HPDE6-E6E7 (cell line): ENCODE results near the gene SCLT1.

Experiments used
- DNase-seq: peaks from one replicate; pipeline ENCODE4 v3.0.0; 2011; ENCODE audit warnings: missing footprints; ENCODE audit errors: extremely low spot score

The SCLT1 gene

DNA sequence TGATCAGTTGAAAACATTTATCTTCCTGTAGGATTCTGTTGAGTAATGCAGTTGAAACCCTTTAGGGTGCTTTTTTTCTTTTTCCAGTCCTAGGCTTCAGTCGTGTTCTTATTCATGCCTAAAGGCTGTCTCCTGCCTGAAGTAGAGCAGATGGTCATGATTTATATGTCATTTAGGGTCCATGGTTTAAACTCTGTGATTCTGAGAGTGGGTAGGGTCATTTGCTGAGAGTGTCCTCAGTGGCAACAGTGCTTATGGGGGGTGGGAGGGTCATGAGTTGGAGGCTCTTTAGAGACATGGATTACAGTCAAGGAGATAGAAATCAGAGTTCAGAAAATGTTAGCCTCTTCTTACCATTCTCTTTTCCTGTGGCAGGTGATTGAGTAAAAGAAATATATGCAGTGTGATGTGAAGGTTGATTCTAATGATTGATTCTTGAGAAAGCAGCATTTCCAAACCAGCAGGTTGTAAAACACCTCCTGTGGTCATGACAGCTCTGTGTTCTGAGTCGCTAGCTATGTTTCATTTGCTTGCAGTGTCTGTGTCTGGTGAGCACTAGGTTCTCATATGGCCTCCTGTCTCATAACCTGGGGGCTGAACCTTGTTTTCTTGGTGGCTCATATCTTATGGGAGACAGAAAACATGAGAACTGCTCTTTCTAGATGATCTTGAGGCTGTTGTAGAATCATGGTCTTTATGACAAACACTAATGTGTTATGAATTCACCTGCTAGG lies 223.4 kb downstream of the SCLT1 start:
- DNase-seq, result no peak

DNA sequence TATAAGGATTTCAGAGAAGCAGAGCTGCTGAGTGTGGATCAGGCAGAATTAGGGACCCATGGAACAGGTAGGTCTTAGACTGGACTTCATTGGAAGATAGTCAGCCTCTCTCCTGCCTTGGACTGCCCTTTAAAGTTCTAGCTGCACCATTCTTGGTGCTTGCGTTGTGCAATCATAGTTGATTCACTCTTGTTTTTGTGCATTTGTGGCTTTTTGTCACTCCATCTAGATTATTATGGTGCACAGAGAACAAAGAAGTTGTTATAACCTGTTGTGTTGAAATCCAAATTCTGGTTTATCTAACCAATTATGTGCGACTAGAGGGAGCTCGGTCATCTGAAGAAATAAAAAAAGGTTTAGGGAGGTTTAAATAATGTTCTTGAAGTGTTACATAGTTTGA lies 224.6 kb downstream of the SCLT1 start:
- no peak for DNase-seq

DNA sequence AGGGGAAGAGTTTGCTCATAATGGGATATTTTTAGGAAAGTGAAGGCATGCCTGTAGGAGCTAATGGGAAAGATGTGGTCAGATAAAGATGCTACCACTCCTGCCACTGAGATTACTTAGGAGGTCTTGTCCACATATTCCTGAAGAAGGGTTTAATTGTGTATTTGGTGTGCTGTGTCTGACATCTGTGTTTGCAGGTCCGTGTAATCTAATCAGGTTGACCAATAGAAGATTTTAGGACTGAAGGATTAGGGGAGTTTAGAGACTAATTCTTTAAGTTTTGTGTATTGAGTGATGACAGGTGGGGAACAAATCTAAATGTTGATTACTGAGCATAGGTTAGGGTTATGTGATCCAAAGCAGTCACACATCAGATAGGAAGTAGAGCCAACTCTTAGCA lies 226.6 kb downstream of the SCLT1 start:
- no peak for DNase-seq

DNA sequence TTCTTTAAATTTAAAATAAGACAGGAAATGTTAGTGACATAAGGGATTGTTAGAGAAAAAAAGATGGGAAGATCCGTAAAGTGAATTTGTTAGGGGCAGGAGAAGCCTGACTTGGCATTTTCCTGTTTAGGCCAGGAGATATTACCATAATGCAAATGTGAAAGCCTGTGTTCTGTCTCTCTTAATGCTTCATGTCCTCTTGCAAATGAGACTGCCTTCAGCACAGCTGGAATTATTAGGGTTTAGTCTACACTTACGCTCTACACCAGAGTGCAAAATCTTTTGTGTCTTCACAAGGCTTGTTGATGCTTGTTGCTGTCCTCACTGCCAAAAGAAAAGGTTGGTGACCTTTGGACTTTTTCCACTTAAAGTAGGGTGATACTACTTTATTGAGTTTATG lies 227.1 kb downstream of the SCLT1 start:
- DNase-seq, result no peak

GRCh38 chr4:128865132-128865531 lies 228.2 kb downstream of the SCLT1 start:
- no peak for DNase-seq

- DNase-seq, result peak; percentile 29
These were observed 229.8 kb downstream of the SCLT1 start for GRCh38 chr4:128863312-128864075.

- DNase-seq, result no peak
These were observed 230.6 kb downstream of the SCLT1 start for GRCh38 chr4:128862608-128863311.

GRCh38 chr4:128861856-128862518 lies 231.4 kb downstream of the SCLT1 start:
- DNase-seq, result no peak

GRCh38 chr4:128859887-128860677 lies 233.3 kb downstream of the SCLT1 start:
- DNase-seq, result no peak

DNA sequence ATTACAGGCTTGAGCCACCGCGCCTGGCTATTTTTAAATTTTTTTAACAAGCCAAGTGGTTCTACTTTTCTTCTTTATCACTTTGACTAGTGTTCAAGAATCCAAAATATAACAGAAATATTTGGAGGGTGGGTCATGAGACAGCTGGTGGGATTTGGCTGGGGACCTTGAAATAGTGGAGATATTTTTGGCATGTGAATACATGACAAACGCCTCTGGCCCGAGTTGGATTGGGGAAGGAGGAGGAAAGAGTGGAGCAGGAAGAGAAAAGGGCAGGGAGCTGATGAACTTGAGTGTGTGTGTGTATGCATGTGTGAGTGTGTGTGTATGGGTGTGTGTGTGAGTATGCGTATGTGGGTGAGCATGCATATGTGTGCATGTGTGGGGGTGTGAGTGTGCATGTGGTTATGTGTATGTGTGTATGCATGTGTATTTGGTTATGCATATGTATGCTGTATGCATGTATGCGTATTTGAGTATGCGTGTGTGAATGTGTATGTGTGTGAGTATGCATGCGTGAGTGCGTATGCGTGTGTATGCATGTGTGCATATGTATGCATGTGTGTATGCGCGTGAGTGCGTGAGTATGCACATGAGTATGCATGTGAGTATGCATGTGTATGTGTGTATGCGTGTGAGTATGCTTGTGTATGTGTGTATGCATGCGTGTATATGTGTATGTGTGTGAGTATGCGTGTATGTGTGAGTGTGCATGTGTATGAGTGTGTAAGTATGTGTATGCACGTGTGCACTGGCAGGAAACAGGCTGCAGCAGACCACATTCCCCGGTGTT lies 234.3 kb downstream of the SCLT1 start:
- no peak for DNase-seq

- DNase-seq, result no peak
These were observed 237.1 kb downstream of the SCLT1 start for GRCh38 chr4:128856246-128856645.

DNA sequence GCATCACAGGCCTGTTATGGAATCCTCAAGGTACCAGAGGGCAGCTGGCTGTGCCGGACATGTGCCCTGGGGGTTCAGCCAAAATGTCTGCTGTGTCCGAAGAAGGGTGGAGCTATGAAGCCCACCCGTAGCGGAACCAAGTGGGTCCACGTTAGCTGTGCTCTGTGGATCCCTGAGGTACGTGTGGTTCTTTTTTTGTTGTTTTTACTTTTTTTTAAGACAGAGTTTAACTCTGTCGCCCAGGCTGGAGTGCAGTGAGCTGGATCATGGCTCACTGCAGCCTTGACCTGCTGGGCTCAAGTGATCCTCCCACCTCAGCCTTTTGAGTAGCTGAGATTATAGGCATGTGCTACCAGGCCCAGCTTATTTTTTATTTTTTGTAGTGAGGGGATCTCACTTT lies 237.7 kb downstream of the SCLT1 start:
- no peak for DNase-seq

DNA sequence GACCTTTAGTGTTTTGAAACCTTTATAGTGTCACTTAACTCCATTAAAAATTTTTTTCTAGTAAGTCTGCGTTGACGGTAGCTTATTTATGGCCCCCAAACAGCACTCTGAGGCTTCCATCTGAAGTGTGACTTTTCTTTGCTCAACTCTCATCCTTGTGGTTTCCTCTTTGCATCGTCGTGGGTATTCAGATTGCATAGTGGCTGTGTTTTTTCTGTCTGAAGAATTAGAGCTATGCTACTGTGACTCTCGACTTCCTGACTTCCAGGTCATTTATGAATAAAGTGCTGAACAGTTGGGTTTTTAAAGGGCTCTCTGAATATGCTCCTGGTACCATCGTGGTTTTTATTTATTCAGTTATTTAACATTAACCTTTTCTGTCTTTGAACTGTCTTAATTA lies 238.9 kb downstream of the SCLT1 start:
- DNase-seq, result no peak

DNA sequence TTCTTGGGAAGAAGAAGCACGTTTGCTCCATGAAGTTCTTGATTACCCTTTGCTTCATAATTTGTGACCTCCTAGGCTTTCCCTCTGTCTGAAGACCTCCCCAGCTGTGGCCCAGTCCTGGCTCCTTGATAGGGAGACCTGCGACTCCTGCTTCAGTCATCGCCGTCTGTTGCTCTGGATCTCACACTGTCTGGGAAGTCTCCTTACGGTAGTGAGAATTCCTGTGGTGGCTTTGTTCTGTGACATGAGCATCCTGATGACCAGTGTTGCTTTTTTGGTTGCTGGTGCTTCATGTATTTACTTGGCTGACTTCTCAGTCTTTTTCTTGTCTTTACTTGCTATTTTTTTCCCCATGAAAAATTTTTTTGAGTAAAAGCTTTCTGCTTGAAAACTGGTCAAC lies 239.6 kb downstream of the SCLT1 start:
- no peak for DNase-seq

DNA sequence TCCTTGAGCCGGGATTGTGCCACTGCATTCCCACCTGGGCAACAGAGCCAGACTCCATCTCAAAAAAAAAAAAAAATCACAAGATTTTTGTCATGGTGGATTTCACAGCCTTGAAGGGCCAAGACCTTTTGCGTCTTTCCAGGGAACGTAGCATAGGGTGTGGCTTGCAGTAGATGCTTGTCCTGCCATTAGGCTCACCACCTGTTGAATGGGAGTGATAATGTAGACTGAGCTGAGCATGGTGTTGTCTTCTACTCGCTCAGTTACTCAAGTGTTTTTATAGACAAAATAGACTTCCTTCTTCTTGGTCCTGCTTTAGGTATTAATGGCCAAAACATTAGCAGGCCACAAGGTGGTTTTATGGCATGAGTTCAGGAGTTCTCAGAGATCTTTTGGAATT lies 243.1 kb downstream of the SCLT1 start:
- no peak for DNase-seq

DNA sequence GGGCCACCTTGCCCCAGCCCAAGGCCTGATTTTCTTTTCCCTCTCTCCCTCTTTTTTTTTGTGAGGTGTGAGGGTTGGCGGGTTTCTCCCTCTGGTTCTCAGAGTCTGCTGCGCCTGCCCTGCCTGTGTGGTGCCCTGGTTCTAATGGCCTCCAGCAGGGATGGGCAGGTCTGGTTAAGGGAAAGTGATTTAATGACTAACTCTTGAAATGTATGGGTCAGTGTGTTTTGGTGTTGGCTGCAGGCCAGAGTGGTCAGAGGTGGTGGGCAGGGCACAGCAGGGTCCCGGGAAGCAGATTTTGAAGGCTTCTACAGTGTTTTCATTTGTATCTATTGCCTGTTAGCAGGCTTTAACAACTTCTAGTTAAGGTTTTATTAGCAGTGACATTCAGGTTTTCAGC lies 244.9 kb downstream of the SCLT1 start:
- no peak for DNase-seq

DNA sequence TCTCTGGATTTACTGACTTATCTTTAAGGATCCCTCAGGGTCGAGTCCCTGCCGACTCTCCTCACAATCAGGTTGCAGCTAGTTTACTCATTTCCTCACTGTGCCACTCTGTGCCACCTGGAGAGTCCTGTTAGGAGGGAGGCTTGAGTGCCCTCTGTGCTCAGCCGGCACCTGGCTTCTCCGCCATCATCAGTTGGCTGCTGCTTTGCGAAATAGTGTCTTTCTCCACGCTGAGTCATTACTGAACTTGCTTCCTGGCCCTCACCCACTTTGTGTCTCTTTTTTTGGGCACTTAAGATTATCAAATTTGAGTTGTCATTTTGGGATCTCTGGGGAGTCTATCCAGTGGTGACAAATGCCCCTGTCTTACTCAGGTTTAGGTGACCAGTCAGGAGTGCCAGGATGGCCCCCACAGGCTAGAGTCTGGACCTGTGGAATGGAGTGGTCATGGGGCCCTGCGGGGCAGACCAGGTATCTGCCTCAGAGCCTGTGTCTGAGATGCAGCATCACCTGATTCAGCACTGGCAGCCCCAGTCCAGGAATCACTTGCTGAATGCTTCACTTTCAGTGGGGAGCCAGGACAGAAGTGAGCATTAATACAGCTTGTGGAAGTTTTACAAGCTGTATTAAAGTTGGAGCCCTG lies 246.1 kb downstream of the SCLT1 start:
- DNase-seq, result no peak

GRCh38 chr4:128846063-128846462 lies 247.3 kb downstream of the SCLT1 start:
- DNase-seq, result no peak

- no peak for DNase-seq
These were observed 248.4 kb downstream of the SCLT1 start for GRCh38 chr4:128844931-128845330.

DNA sequence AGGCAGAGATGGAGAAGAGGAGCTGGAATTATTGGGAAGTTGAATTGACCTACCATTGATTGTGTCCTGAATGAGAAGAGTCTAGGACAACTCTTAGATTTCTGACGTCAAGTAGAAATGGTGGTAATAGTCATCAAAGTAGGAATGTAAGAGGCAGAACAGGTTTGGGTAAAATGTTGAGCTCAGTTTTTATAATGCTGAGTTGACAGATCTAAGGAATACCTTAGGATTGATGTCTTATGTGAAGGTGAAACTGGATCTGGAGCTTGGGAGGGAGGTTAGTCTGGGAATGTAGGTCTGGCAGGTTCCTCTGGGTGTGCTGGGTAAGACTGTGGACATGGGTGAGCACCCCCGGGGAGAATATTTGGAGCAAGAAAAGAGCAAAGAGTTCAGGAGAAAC lies 251.9 kb downstream of the SCLT1 start:
- DNase-seq, result no peak
